Measurements from ENCODE around the gene SP140.

GRCh38 chr2:230256733-230257332 lies 31.3 kb downstream of the SP140 start:
- TF ChIP-seq POLR2A (IDR thresholded peaks at IDR 0.05; ENCODE audit: insufficient read depth in 1 of 2, low read depth in 2 of 2, low read length in 2 of 2) = no peak
- no peak for TF ChIP-seq CREB1 (IDR thresholded peaks at IDR 0.05)
- TF ChIP-seq CREB1 (CRISPR knock-in tag; IDR thresholded peaks at IDR 0.05) = no peak
- TF ChIP-seq, protein P1, sequence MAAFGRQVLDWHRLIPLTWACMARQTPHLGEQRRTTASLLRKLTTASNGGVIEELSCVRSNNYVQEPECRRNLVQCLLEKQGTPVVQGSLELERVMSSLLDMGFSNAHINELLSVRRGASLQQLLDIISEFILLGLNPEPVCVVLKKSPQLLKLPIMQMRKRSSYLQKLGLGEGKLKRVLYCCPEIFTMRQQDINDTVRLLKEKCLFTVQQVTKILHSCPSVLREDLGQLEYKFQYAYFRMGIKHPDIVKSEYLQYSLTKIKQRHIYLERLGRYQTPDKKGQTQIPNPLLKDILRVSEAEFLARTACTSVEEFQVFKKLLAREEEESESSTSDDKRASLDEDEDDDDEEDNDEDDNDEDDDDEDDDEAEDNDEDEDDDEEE (CRISPR knock-in tag; IDR thresholded peaks at IDR 0.05) = no peak
- no peak for TF ChIP-seq HNRNPL (IDR thresholded peaks at IDR 0.05; ENCODE audit: low read depth, low read length)
- no peak for TF ChIP-seq ZNF589 (CRISPR knock-in tag; conservative IDR thresholded peaks at IDR 0.05)
- no peak for TF ChIP-seq ZNF768 (CRISPR knock-in tag; IDR thresholded peaks at IDR 0.05)
- TF ChIP-seq, protein P2, sequence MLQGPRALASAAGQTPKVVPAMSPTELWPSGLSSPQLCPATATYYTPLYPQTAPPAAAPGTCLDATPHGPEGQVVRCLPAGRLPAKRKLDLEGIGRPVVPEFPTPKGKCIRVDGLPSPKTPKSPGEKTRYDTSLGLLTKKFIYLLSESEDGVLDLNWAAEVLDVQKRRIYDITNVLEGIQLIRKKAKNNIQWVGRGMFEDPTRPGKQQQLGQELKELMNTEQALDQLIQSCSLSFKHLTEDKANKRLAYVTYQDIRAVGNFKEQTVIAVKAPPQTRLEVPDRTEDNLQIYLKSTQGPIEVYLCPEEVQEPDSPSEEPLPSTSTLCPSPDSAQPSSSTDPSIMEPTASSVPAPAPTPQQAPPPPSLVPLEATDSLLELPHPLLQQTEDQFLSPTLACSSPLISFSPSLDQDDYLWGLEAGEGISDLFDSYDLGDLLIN (CRISPR knock-in tag; IDR thresholded peaks at IDR 0.05; ENCODE audit: borderline replicate concordance) = no peak
- TF ChIP-seq CBX5 (CRISPR knock-in tag; IDR thresholded peaks at IDR 0.05; ENCODE audit: borderline replicate concordance) = no peak
- no peak for TF ChIP-seq RFX3 (CRISPR knock-in tag; IDR thresholded peaks at IDR 0.05)
- TF ChIP-seq PAX8 (CRISPR knock-in tag; IDR thresholded peaks at IDR 0.05; ENCODE audit: borderline replicate concordance) = no peak
- no peak for TF ChIP-seq ZNF460 (CRISPR knock-in tag; IDR thresholded peaks at IDR 0.05; ENCODE audit: borderline replicate concordance)
